Measurements from ENCODE around the gene ZNF385B. TPM values are rescaled to one million over a fixed set of nuclear protein-coding genes. Genes with fewer than 3 reads are reported as not detected.

The ZNF385B gene
- total and polyA plus RNA-seq, 9 donors, result 4.8 to 20.9 (median 9.1) TPM

GRCh38 chr2:179685146-179685545, 176.3 kb downstream of the ZNF385B start:
- no peaks in the 10 kb centered on the region for H3K36me3 ChIP-seq
- H3K27ac ChIP-seq, result no peak overlapping the region
- TF ChIP-seq CTCF (IDR thresholded peaks at IDR 0.05), result no peak
- no peak for TF ChIP-seq POLR2A (IDR thresholded peaks at IDR 0.05)
- TF ChIP-seq EP300 (IDR thresholded peaks at IDR 0.05), result no peak
- no peaks in the 10 kb centered on the region for H3K27me3 ChIP-seq
- H3K9me3 ChIP-seq, result no peaks in the 10 kb centered on the region
- WGBS, 3 donors, result 51 to 98% (median 98%) methylated on average over 1 of the region's 1 CpG
- no peak for DNase-seq
- no peak overlapping the region for H3K4me3 ChIP-seq
- no peaks in the 10 kb centered on the region for H3K4me1 ChIP-seq (ENCODE audit: insufficient read depth)
- intact Hi-C loops (cut with DNase I), result no loop called here

GRCh38 chr2:179682756-179683155, 178.7 kb downstream of the ZNF385B start:
- no peak for DNase-seq
- no peak overlapping the region for H3K27ac ChIP-seq
- TF ChIP-seq EP300 (IDR thresholded peaks at IDR 0.05) (no peak), CTCF (IDR thresholded peaks at IDR 0.05) (no peak)
- H3K27me3 ChIP-seq, result no peaks in the 10 kb centered on the region
- no peaks in the 10 kb centered on the region for H3K36me3 ChIP-seq
- H3K4me1 ChIP-seq (ENCODE audit: insufficient read depth), result no peaks in the 10 kb centered on the region
- intact Hi-C loops (cut with DNase I), result no loop called here
- no peaks in the 10 kb centered on the region for H3K9me3 ChIP-seq
- no peak overlapping the region for H3K4me3 ChIP-seq
- WGBS, 3 donors, result 89 to 92% (median 90%) methylated on average over 5 of the region's 5 CpGs

- no peaks in the 10 kb centered on the region for H3K4me1 ChIP-seq (ENCODE audit: insufficient read depth)
- no peaks in the 10 kb centered on the region for H3K36me3 ChIP-seq
- intact Hi-C loops (cut with DNase I), result no loop called here
- no peak overlapping the region for H3K4me3 ChIP-seq
- TF ChIP-seq POLR2A (IDR thresholded peaks at IDR 0.05), result no peak
- no peak for TF ChIP-seq CTCF (IDR thresholded peaks at IDR 0.05)
- no peak for TF ChIP-seq EP300 (IDR thresholded peaks at IDR 0.05)
- no peaks in the 10 kb centered on the region for H3K9me3 ChIP-seq
- H3K27me3 ChIP-seq, result no peaks in the 10 kb centered on the region
- H3K27ac ChIP-seq, result no peak overlapping the region
- DNase-seq, result no peak
- WGBS, 3 donors, result 75 to 85% (median 78%) methylated on average over 2 of the region's 2 CpGs
These were observed 183.5 kb downstream of the ZNF385B start for GRCh38 chr2:179677746-179678505.

- no peaks in the 10 kb centered on the region for H3K9me3 ChIP-seq
- no peak overlapping the region for H3K27ac ChIP-seq
- no peaks in the 10 kb centered on the region for H3K4me1 ChIP-seq (ENCODE audit: insufficient read depth)
- intact Hi-C loops (cut with DNase I), result no loop called here
- WGBS, 3 donors, result 5 to 7% (median 6%) methylated on average over 3 of the region's 3 CpGs
- DNase-seq, result no peak
- TF ChIP-seq CTCF (IDR thresholded peaks at IDR 0.05), result no peak
- no peak overlapping the region for H3K4me3 ChIP-seq
- no peaks in the 10 kb centered on the region for H3K36me3 ChIP-seq
- H3K27me3 ChIP-seq, result no peaks in the 10 kb centered on the region
These were observed 184.2 kb downstream of the ZNF385B start for GRCh38 chr2:179677077-179677688.

All from ovary (tissue), 9 donors.